Stimulated activated CD4-positive, alpha-beta T cell treated with anti-CD3 and anti-CD28 coated beads, TNF-alpha, amount 100 ng/mL, for 24 hours (primary cell): ENCODE measurements around the gene DUSP22.

Experiments used
- DNase-seq, 3 experiments: peaks; one replicate each; pipeline ENCODE4 v3.0.0-alpha.2; 2020; ENCODE audit warnings: low read depth in 3 of 3

Gene DUSP22

DNA sequence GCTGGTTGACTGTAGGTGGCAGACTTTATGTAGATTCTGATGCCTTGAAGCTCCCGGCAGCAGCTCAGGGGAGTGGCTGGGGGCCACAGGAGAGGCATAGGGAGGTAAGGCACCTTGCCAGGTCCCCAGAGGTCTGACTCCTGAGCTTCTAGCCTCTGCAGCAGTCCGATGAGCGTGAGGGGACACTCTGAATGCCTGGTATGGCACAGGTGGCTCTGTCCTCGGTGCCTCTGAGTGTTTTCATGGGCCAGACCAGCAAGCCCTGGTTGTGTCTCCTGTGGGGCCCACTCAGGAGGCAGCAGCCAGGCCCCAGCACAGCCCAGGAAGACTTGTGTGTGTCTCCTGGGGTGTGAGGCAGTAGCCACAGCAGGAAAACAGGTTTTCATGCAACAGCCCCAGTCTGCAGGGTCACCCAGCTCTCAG, 59.6 kb downstream of the DUSP22 start:
- no peak for DNase-seq

DNA sequence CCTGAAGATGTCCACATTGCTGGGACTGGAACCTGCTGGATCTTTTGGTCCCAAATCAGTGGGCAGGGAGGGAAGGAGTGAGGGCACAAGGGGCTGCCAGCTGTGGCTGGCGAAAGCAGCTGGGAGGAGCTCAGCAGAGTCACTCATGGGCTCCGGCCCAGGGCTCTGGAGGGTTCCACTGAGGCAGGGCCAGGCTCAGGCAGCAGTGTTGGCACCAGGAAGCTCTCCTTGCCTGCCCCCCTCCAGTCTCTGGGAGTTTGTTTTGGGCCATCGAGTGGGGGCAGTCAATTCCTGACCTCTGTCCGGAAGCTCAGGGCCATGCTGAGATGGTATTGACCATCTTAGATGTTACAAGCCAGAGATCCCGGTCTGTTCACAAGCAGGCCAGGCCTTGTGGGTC, 60.2 kb downstream of the DUSP22 start:
- DNase-seq = no peak

DNA sequence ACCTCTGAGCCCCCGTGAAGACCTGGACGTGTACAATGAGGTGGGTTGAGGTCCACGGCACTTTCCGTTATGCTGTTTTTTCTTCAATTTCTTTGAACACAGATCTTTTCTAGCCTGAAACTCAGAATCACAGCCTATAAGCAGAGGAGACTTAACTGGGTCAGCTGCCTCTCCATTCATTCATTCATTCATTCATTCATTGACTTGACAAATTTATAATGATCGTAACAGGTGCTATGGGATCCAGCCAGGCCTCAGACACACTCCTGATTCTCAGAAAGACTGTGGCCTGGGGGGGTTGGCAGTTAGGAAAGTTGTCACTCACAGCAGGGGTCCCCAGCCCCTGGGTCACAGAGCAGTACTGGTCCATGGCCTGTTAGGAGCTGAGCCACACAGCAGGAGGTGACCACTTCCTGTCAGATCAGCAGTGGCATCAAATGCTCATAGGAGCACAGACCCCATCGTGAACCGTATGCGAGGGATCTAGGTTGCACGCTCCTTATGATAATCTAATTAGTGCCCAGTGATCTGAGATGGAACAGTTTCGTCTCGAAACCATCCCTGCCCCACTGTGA, 60.7 kb downstream of the DUSP22 start:
- no peak for DNase-seq

DNA sequence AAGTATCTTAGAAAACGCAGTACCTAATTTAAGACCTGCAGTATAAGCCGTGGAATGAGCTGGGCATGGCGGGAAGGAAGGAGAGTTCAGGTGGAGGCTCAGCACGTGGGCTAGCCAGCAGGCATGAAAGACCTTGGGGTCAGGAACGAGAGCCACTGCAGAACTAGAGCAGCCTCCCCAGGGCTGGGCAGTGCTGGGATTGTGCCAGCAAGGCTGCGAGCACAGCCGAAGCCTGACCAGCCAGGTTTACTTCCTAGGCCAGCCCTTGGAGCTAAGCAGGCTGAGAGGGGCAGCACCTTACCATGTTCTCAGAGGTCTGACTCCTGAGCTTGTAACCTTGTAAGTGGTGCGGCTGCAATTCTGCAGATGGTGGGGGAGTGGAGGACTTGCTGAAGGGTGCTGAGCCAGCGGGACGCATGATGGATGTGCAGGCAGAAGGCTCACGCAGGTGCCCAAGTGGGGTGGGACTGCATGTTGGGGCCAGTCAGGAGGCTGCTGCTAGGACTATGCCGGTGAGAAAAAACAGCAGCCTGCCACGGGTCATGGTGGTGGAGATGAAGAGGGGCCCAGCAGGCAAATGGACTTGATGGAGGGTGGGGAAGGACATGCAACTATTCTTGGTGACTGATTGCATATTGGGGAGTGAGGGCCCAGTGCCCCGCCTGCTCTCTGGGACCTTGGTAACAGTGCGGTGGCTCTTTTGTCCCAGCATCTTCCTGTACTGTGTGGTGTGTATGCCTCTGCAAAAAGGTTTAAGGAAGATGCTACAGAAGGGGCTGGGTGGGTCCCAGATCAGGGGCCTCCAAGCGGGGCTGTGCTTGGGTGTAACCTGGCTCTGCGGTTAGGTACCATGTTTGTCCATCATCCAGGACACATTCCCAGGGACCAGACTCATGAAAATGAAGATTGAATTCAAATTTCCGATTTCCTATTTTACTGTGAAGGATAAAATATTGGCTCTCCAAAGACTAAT, 61.6 kb downstream of the DUSP22 start:
- no peak for DNase-seq

DNA sequence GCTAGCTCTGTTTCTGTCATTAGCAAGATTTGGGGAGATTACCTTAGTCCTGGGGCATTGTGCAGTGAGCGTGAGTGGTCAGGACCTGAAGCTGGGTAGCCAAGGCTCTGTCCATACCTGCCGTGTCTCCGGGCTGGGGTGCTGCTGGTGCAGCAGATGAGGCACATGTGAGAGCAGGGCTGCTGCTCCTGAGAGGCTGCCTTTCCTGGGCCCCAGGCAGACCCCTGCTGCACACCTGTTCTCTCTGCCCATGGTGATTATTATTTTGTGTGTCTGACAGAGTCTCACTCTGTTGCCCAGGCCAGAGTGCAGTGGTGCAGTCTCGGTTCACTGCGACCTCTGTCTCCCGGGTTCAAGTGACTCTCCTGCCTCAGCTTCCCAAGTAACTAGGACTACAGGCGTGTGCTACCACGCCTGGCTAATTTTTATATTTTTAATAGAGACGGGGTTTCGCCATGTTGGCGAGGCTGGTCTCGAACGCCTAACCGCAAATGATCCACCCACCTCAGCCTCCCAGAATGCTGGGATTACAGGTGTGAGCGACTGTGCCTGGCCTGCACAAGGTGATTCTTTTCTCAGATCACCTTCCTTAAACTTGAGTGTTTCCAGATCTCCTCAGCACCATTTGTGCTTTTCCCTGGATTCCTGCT, 62.5 kb downstream of the DUSP22 start:
- no peak for DNase-seq

DNA sequence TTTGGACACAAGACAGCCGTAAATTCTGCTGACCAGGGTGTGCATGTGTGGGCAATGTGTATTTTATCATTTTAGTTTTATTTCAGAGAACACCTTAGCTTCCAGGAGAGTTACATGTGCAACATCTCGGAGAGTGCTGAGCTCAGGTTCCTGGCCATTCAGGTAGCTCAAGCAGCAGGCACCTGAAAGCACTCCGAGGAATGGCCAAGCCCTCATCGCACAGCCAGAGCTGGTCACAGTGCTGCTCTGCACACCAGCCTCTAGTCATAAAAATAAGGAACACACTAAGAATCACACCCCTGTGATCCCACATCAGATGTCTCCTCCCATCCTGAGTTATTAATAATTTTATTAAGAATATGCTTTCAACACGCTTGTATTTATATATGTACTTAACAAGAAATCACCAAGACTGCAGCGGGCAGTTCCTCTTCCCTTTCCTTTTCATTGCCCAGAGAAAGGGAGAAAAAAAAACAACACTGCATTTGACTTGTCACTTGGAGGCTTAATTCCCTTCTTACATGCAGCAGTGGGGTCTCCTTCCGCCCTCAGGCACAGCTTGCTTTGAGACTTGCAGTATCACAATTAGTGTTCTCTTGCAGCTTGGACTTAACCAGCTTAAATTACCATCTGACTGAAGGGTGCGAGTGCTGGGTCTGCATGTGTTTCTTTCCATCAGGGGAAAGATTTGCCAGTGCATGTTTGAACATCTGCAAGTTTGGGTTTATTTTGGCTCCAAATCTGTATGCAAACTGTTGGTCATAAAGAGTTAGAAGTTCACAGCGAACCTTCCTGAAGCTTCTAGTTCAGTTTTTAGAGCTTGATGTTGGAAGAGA, 63.3 kb downstream of the DUSP22 start:
- no peak for DNase-seq

DNA sequence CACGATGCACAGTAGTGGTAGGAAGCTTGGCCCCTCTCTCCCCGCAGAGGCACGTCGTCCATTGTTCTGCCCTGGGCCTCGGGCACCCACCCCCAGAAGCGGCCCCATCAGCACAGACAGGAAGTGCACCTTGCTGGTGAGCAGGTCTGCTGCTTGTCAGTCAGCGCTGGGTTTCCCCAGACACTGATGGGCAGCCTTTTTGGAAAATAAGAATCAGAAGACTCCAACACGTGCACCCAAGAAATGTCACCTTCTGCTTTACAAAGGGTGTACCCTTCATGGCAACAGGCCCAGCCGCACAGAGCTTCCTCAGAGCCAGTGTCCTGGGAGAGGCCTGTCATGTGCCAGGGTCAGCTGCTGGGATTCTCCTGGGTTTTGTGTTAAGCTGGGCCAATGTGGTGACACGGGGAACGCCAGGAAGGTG, 64.6 kb downstream of the DUSP22 start:
- DNase-seq = peak in 1 of 3 experiments; percentile 22

DNA sequence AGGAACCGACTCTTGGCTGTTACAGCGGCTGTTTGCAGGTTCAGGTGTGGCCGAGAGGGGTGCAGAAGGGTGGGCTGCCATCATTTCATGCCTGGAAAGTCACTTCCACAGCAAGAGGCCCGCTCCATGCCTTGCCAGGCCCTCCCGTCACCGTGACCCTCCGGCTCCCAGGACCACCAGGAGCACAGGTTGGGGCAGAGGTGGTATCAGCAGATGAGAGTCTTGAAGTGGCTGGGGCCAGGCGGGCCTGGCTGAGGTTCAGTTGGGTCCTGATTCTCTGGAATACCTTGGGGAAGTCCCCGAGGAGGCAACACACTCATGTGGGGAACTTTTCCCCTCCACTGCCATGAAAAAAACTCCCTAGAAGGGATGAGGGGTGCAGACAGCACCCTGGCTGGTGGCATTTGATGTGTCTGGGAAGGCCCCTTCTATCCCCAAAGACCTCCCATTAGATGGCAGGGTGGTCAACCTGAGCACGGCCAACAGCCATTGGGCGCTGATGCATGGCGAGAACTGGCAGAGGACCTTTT, 65.0 kb downstream of the DUSP22 start:
- no peak for DNase-seq

DNA sequence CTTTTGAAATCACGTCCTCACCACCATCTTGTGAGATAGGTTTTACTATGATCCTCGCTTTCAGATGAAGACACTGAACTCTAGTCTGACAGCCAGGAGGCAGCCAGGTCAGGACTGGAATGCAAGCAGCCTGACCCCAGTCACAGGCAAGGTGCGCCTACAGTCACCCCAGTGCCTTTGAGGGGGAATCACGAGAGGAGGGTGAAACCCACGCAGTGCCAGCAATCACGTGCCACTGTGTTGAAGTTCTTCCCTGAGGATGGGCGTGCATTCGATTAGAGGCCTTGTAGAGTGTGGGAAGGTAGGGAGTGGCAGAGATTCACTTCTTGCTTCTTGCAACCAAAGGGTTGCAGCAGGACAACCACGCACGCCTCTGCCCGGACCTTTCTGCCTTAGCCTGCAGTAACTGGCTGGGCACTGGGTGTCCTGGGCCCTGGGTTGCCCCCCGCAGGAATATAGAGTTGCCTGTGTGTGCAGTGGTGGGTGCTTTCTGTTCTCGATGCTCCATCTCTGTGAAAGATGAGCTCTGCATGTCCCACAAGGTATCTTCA, 65.6 kb downstream of the DUSP22 start:
- no peak for DNase-seq

DNA sequence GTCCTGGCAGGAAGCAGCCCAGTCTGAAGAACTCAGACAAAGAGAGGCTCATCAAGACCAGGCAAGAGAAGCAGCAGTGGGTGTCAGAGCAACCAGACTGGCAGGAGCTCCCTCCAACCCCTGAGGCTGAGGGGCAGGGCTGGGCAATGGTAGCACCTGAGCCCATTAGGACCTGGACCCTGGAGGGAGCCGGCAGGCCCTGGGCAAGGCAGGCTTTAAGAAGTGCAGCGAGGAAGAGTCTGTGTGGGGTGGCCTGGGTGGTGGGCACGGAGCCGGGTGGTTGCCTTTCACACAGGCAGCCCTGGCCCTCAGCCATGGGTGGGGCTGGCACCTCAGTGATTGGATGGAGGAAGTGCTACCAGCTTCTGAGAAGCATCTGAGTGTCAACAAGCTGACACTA, 66.1 kb downstream of the DUSP22 start:
- no peak for DNase-seq

DNA sequence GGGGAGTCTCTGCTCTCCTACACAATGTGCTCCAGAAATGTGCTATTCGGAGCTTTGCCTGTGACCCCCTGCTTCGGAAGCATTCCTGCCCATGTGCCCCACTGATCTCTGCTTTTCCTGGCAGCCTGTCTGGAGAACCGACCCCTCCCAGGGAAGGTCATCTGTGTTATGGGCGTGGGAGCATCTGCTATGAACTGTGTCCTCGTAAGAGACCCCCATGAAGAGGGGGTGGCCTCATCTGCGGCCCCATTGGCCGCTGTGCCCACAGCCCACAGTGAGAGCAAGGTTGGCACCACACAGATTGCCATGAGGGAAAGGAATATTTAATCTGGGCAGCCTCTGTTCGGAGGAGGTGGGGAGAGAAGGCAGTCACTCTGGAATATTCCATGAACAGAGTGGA, 66.6 kb downstream of the DUSP22 start:
- no peak for DNase-seq

DNA sequence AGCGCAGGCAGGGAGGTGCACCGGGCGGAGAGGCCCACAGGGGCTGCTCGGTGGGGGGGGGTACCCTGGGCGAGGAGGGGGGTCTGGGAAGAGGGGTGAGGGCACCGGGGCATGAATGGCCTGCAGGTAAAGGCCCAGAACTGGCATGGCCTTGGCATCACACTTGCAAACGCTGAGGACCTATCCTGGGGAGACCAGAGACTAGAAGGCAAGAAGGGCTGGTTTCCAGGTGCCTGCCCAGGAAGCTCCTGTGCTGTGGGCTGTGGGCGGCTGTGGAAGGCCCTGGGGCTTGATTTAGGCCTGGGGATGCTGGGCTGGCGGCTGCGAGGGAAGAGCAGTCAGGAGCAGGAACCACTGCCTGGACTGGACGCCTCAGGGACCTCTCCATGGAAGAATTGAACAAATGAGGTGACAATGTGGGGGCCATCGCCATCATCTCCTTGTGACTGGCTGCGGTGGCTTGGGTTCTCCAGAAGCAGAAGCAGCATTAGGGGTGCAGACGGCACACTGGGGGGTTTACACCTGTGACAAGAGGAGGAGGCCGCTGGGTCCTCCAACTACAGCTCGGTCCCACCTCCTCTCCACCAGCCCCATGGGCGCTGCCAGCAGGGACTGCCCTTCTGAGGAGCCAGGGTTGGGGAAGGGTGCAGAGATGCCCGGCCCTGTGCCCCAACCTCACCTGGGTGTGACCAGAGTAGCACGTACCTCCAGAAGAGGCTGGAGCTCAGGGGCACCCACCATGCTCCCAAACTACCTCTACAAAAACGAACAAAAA, 67.2 kb downstream of the DUSP22 start:
- no peak for DNase-seq

DNA sequence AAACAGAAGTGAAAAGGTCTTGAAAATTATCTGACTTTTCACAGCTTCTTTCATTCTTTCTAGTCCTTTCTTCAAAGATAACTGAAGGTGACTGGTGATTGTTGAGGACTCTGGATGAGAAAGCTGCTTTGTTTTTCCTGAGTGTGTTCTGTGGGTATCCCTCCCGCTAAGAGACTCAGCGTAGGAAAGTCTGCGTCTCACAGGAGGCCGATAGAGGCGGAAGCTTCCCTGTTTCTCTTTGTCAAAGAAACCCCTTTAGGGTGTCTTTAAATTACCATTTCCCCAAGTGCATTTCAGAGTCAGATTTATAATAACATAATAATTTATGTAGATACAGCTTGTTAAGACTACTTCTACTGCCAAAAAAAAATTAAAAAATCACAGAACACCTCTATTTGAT, 68.1 kb downstream of the DUSP22 start:
- DNase-seq = no peak

DNA sequence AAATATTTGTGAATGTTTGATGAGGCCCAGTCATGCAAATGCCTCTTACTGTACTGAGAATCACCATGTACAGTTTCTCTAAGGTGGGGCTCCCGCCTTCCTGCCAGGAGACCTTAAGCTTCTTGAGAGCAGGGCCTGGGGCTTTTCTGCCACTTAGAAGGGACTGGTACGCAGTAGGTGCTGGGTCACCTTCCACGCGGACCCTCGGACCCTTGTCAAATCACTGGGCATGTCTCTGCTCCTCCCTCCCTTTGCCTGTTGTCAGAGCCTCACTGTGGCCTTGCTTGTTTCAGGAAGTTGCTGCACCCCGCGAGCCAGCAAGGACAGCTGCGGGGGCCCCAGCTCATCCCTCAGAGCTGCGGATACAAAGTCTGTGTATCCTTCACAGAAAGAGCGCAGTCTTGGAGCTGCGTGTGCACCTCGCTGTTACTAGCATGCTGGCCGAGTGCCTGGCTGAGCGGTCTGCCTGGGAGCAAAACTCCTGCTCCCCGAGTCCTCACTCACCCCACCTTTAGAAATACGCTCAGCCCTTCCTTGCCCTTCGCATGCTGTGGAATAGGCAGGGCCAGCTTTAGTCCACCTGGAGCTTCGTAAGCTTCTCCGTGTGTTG, 68.6 kb downstream of the DUSP22 start:
- no peak for DNase-seq

DNA sequence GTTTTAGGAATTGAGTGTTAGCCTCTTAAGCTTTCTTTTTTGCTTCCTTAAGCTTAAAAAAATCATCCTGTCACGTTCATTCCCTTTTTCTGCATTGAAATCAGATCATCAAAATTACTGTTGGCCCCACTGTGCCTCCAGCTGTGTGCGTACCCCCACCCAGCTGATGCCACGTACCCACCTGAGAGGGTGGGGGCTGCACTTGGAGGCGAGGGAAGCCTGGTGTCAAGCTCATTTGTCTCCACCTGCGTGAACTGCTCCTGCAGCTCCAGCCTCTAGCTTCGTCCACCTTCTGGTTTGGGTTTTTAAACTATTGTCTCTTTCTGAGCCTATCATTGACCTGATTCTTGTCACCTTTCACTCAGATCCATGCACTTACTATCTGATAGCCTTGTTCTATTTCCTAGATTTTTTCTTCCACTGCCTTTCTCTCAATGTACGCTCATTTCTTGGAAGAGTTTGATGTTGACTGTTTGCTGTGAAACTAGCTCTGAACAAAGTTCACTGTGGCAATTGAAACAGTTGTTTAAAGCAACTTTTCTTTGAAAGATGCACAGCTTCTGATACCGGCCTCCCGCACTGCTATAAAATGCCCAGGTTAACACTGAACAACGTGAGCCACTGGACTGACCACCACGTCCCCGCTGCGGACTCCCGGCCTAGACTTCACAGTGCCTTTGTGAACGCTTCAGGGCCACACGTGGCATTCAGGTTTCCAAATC, 69.3 kb downstream of the DUSP22 start:
- no peak for DNase-seq

DNA sequence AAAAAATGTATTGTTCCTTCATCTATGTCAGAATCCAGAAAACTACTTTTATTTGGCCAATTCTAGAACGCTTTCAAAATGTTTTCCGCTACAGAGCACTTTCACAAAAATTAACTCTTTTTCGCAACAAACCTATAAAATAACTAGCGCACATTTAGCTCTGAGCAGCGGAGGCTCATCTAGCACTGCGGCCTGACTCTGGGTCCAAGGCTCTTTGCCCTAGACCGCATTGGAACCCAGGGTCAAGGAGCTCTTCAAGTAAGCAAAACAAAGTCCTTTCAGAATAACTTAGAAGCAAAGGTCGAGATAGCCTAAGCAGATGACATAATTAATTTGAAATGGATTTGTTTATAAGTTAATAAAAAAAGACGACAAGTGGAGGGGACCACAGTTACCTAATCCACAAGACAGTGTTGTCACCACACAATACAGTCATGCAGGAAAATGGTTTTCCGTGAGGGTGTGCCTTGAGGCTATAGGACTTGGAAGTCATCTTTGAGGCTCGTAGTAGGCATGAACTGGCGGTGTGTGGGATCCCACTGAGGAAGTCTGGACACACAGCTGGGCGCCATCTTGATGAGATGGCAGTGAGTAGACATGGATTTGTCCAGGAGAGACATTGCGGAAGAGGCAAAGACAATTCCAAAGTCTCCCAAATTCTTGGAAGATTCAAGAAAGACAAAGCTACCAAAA, 70.1 kb downstream of the DUSP22 start:
- no peak for DNase-seq

DNA sequence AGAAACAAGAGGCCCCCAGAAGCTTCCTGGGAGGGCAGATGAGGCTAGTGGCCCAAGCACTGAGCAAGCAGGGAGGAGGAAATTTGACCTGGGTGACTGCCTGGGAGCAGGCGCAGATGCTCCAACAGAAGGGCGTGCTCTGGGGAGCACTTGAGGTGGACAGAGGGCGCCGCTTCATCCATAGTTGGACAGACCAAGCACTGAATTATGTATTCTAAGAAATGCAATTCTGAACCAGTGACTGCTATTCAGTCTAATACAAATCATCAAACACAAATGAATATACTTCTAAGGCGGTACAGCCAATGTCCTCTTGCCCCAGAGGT, 70.6 kb downstream of the DUSP22 start:
- no peak for DNase-seq

DNA sequence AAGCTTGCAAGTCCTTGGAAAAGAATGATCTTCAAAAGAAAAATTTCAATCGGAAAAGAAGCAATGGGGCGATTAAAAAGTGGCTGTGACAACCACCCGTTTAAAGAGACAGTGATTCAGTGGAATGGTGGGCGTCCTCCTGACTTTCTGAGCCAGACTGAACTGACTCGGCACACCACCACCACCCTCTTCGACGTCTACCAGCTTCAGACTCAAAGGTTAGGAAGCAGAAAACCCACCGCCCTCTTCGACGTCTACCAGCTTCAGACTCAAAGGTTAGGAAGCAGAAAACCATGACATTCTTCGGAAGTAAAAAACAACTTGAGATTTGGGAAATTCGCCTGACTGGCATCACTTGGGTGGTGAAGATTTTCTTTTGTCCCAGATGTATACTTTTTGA, 71.0 kb downstream of the DUSP22 start:
- DNase-seq = no peak

DNA sequence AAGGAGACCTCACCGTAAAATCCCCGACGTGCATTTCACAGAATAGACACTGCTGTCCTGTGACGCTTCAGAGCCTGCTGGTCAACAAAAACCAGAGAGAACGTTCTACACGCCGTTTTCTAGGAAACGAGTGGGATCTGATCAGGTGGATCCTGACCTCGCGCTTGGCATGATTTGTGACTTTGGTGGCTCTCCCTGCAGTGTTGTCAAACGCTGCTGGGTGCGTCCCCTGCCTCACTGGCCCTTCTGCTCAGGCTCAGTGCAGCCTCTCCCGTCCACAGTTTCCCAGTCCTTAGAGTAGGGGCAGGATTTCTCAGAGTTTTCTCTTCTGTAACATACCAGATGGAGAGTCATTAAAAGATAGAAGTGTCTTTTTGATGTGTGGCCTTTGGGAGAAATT, 71.6 kb downstream of the DUSP22 start:
- no peak for DNase-seq
